Medulla oblongata (tissue), 1 donor: ENCODE measurements around the gene OR5M10.
"Not testable (repeated sequence)": the region's sequence is repeated elsewhere in the genome, so short reads cannot be mapped to it uniquely, and the experiment has no call there.

ENCODE experiments used
- DNase-seq: peaks from one replicate; pipeline ENCODE4 v3.0.0-alpha.2; 2015; ENCODE audit errors: extremely low spot score

OR5M10 gene

DNA sequence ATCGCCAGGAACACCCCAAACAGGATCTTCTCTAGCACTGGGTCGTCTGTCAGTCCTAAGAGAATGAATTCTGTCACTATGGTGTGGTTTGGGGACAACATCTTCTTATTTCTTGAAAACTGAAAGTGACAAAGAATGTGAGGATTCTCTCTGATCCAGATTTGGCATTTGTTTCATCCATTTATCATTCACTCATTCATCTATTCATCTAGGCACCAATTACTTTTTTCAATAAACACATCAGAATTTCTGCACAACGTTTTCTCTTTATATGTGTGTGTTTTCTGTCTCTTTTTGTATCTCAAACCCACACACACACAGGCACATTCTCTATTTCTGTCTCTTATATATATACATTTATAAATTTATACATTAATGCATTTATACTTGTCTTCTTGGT is at the start of gene OR5M10:
Gene OR5M10, minus strand, starts transcription at position 101 of the 400 bp plus-strand sequence. Its CDS starts 0 bp downstream, at position 101.
- DNase-seq = no peak

GRCh38 chr11:56625946-56626345 is 48.4 kb upstream of the OR5M10 start:
- DNase-seq = no peak

GRCh38 chr11:56624661-56625110 is 47.2 kb upstream of the OR5M10 start:
- peak; percentile 40 for DNase-seq

DNA sequence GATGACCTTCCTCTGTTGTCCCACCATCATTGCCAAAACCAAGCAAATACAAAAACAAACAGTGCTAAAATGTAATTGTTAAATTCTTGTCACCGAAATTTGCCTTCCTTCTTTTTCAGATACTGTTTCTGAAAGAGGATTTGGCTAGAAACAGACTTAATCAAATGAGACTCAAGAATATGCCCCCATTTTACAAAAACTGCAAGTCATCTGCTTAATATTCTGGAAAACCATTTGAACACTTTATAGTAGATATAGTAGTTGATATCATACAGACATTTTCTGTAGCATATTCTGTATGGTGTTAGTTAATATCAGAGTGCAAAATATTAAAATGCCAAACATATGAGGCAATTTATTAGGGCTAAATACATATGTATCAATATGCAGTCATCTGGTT is 33.7 kb upstream of the OR5M10 start:
- no peak for DNase-seq

- DNase-seq = not testable (repeated sequence)
Observed at GRCh38 chr11:56592088-56592717, 14.7 kb upstream of the OR5M10 start.

DNA sequence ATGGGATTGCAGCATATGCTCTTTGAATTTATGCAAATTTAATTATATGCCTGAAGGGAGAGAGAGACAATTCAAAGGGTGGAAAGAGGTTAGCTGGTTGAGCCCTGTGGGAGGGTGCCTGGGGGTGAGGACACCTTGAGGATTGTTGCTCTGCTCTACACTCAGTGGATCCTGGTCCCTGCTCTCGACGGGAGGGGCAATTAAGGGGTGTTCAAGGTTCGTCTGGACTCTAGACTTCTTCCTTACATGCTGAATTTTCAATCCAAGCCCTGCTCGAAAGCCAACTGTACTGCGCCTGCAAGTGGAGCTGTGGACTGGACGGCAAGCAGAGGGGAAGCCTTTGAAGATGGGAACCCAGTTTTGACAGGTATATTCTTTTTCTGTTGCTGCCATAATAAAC is 18.9 kb downstream of the OR5M10 start:
- no peak for DNase-seq

DNA sequence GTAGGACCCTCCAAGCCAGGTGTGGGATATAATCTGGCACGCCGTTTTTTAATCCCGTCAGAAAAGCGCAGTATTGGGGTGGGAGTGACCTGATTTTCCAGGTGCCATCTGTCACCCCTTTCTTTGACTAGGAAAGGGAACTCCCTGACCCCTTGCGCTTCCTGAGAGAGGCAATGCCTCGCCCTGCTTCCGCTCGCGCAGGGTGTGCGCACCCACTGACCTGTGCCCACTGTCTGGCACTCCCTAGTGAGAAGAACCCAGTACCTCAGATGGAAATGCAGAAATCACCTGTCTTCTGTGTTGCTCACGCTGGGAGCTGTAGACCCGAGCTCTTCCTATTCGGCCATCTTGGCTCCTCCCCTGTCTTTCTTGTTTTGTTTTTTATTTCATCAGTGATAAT is 22.8 kb downstream of the OR5M10 start:
- DNase-seq = not testable (repeated sequence)

DNA sequence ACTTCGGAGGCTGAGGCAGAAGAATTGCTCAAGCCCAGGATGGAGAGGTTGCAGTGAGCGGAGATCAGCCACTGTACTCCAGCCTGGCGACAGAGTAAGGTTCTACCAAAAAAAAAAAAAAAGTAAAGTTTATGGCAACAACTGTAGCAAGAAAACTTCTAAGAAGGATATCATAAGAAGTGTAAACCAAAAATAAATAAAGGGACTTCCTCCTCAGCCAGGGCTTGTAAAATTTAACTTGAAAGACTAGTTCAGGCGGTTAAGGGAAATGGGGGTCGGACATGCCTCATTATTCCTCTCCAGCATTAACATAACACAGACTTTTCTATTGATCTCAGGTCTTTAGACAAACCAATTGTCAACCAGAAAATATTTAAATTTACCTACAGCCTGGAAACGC is 32.0 kb downstream of the OR5M10 start:
- DNase-seq = no peak

DNA sequence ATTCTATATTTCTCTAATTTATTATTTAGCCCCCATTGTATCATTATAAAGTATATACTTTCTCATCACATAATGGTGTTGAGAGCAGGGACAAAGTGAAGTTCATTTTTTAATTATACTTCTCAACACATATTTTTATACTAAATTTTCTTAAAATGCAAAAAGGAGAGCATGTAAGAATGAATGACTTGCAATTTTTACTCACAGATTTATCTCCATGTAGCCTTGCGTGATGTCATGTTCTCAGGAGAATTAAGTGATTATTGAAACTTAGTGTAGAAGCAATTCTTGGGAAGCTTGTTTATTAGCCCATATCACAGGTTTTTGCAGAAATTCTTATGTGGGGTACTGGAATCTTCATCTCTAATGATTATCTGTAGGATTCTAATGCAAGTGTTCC is 33.8 kb downstream of the OR5M10 start:
- DNase-seq = no peak

GRCh38 chr11:56543157-56543556 is 34.4 kb downstream of the OR5M10 start, which contains the start of gene OR5M11:
Gene OR5M11, minus strand, starts transcription at chr11:56543257. Its CDS starts 0 bp downstream, at chr11:56543257.
- no peak for DNase-seq

GRCh38 chr11:56533054-56533740 is 44.3 kb downstream of the OR5M10 start:
- no peak for DNase-seq

- DNase-seq = no peak
Observed at GRCh38 chr11:56531856-56532255, 45.7 kb downstream of the OR5M10 start.
